MM.1S (cell line): ENCODE results near the gene HCAR3.

Experiments
- EZH2 ChIP-seq: fragments of 300-600 bp; sonication (generic); optimal IDR thresholded peaks from 2 replicates; pipeline ENCODE3; 2017; ENCODE audit warnings: low read depth, mild to moderate bottlenecking, antibody characterized with exemption, low read length, mixed read lengths
- EZH2phosphoT487 ChIP-seq: fragments of 300-600 bp; sonication (generic); IDR thresholded peaks from 2 replicates; pipeline ENCODE4 v1.6.1; 2018; ENCODE audit warnings: antibody characterized with exemption, low read length
- TF ChIP-seq, protein P1 (sequence below): fragments of 300-600 bp; sonication (generic); IDR thresholded peaks from 2 replicates; pipeline ENCODE4 v1.5.1; 2016; ENCODE audit warnings: antibody characterized with exemption, low read length, mixed read lengths

DNA sequence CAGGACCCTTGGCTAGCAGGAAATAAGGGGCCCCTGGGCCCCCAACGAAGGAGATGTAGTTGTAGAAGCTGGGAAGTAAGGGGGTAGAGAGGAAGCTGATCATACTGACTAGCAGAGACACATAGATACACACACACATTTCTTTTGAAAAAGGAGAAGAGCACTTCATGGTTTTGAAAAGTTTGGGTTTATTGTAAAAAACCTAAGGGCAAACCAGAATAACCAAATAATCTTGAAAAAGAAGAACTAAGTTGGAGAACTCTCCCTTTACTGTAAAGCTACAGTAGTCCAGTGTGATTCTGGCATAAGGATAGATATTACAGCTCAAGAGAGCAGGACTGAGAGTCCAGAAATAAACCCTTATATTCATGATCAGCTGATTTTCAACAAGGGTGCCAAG lies 5.8 kb upstream of the HCAR3 start:
- TF ChIP-seq, protein P1, sequence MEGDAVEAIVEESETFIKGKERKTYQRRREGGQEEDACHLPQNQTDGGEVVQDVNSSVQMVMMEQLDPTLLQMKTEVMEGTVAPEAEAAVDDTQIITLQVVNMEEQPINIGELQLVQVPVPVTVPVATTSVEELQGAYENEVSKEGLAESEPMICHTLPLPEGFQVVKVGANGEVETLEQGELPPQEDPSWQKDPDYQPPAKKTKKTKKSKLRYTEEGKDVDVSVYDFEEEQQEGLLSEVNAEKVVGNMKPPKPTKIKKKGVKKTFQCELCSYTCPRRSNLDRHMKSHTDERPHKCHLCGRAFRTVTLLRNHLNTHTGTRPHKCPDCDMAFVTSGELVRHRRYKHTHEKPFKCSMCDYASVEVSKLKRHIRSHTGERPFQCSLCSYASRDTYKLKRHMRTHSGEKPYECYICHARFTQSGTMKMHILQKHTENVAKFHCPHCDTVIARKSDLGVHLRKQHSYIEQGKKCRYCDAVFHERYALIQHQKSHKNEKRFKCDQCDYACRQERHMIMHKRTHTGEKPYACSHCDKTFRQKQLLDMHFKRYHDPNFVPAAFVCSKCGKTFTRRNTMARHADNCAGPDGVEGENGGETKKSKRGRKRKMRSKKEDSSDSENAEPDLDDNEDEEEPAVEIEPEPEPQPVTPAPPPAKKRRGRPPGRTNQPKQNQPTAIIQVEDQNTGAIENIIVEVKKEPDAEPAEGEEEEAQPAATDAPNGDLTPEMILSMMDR, result no peak
- TF ChIP-seq EZH2, result no peak
- TF ChIP-seq EZH2phosphoT487, result no peak
